K562 (cell line): ENCODE measurements around the gene CNNM3. TPM values are rescaled to one million over a fixed set of nuclear protein-coding genes. Genes with fewer than 3 reads are reported as not detected.

ENCODE experiments used
- ATAC-seq: fragments of 200-7000 bp; cut with Tn5 transposase; 3 replicates; pipeline ENCODE4 v1.9.1; 2020; ENCODE audit warnings: moderate library complexity
- BruUV-seq: library from RNA; stranded (reverse); fragments of 400-500 nt; replicated peaks from 2 replicates; lab custom pipeline; 2021; lab: Mats Ljungman, UMichigan
- CTCF ChIA-PET: fragments of 300-600 bp; formaldehyde crosslinking; extraction: SDS; loops from one replicate; lab custom pipeline; 2021; ENCODE audit warnings: low intra/inter-chr PET ratio; lab: Yijun Ruan, JAX
- POLR2A ChIA-PET: fragments of 300-600, 350-650 bp; sonication (Branson Sonifier 250); formaldehyde crosslinking; extraction: SDS; loops from one replicate; lab custom pipeline; 2021; ENCODE audit warnings: antibody characterized with exemption, inconsistent platforms; lab: Yijun Ruan, JAX
- DNase-seq, 4 experiments: peaks; one replicate each; pipeline versions ENCODE4 v3.0.0 to v3.0.0-alpha.2; 2011 to 2018; ENCODE audit warnings: low spot score in 3 of 4, mixed read lengths in 3 of 4; ENCODE audit errors: extremely low read depth in 1 of 4
- FAIRE-seq: peaks from 2 replicates; lab custom pipeline; 2011; peaks lifted over from hg19 to GRCh38; lab: Jason Lieb, UNC
- H2AFZ ChIP-seq: 2 replicates; pipeline ENCODE4 v1.6.0; 2011; ENCODE audit warnings: low read depth, low read length, control low read depth, inconsistent platforms
- H3K27ac ChIP-seq: fragments of 200-600 bp; 3 replicates; pipeline ENCODE4 v1.8.0; 2011; ENCODE audit warnings: low read depth, mild to moderate bottlenecking, control low read depth, inconsistent platforms, low read length, moderate library complexity, mixed read lengths; ENCODE audit errors: extremely low read depth
- H3K27me3 ChIP-seq, 2 experiments: fragments of 300-600 bp in 1 of 2; 2 replicates in 1 of 2; 3 replicates in 1 of 2; pipeline versions ENCODE4 v1.6.0 to v1.8.0; 2011; ENCODE audit warnings: inconsistent platforms in 2 of 2, low read length in 2 of 2, mild to moderate bottlenecking in 1 of 2, mixed read lengths in 1 of 2, moderate library complexity in 1 of 2; ENCODE audit not compliant: control insufficient read depth in 2 of 2, insufficient read depth in 2 of 2
- H3K36me3 ChIP-seq: fragments of 300-600 bp; 3 replicates; pipeline ENCODE4 v1.8.0; 2011; ENCODE audit warnings: mild to moderate bottlenecking, low read length, inconsistent platforms; ENCODE audit not compliant: control insufficient read depth, insufficient read depth
- H3K4me1 ChIP-seq, 2 experiments: fragments of 200-600 bp in 1 of 2; replicated peaks in 1 of 2; 2 replicates in 1 of 2; 3 replicates in 1 of 2; pipeline versions ENCODE4 v1.5.1 to v1.8.0; 2011; ENCODE audit warnings: inconsistent platforms in 2 of 2, low read length in 2 of 2, mild to moderate bottlenecking in 1 of 2, mixed read lengths in 1 of 2, moderate library complexity in 1 of 2; ENCODE audit not compliant: control insufficient read depth in 2 of 2, insufficient read depth in 2 of 2
- H3K4me2 ChIP-seq: 2 replicates; pipeline ENCODE4 v1.6.1; 2011; ENCODE audit warnings: low read length, control low read depth, inconsistent platforms, mixed read lengths; ENCODE audit not compliant: insufficient read depth
- H3K4me3 ChIP-seq: fragments of 200-600 bp; sonication (generic), shearing (Covaris generic); 2 replicates; pipeline ENCODE4 v1.5.1; 2016; ENCODE audit warnings: control low read depth, inconsistent platforms
- H3K79me2 ChIP-seq: fragments of 200-600 bp; 3 replicates; pipeline ENCODE4 v1.8.0; 2011; ENCODE audit warnings: low read length, inconsistent platforms; ENCODE audit not compliant: control insufficient read depth, insufficient read depth
- H3K9ac ChIP-seq, 2 experiments: 2 replicates each; pipeline versions ENCODE4 v1.6.0 to v1.6.1; 2011; ENCODE audit warnings: low read depth in 2 of 2, low read length in 2 of 2, control low read depth in 1 of 2, inconsistent platforms in 1 of 2, mild to moderate bottlenecking in 1 of 2, mixed read lengths in 1 of 2; ENCODE audit not compliant: insufficient read depth in 1 of 2
- H3K9me1 ChIP-seq: one replicate; pipeline ENCODE4 v1.6.0; 2011; ENCODE audit warnings: inconsistent platforms, mild to moderate bottlenecking, low read length, moderate library complexity; ENCODE audit not compliant: control insufficient read depth, insufficient read depth
- H3K9me3 ChIP-seq: replicated peaks from 2 replicates; pipeline ENCODE4 v1.5.1; 2011; ENCODE audit warnings: low read depth, low read length, inconsistent platforms; ENCODE audit not compliant: control insufficient read depth, insufficient read depth
- H4K20me1 ChIP-seq: replicated peaks from 2 replicates; pipeline ENCODE4 v1.6.1; 2011; ENCODE audit warnings: low read length, inconsistent platforms, mixed read lengths; ENCODE audit not compliant: control insufficient read depth, insufficient read depth
- ATF3 ChIP-seq, 2 experiments: fragments of 450-650 bp in 1 of 2; sonication (generic) in 1 of 2; formaldehyde crosslinking in 1 of 2; IDR thresholded peaks in 1 of 2; conservative IDR thresholded peaks in 1 of 2; 2 replicates each; pipeline versions ENCODE4 v1.6.1 to v1.8.1; 2016 to 2023; ENCODE audit warnings: mild to moderate bottlenecking in 2 of 2, moderate library complexity in 2 of 2, inconsistent platforms in 1 of 2, missing genetic modification reagents in 1 of 2
- BRD4 ChIP-seq: fragments of 200-600 bp; sonication (generic); IDR thresholded peaks from 2 replicates; pipeline ENCODE4 v1.6.1; 2017; ENCODE audit warnings: inconsistent platforms
- DNMT1 ChIP-seq: fragments of 450-650 bp; IDR thresholded peaks from 2 replicates; pipeline ENCODE4 v1.6.1; 2016; ENCODE audit warnings: antibody characterized with exemption, mild to moderate bottlenecking
- IRF2 ChIP-seq: sonication (generic); formaldehyde crosslinking; IDR thresholded peaks from 2 replicates; pipeline ENCODE4 v1.8.1; 2022; ENCODE audit warnings: mild to moderate bottlenecking, missing genetic modification reagents
- NKRF ChIP-seq: fragments of 450-650 bp; IDR thresholded peaks from 2 replicates; pipeline ENCODE4 v1.6.1; 2016; ENCODE audit warnings: borderline replicate concordance
- PHB2 ChIP-seq: fragments of 450-650 bp; IDR thresholded peaks from 2 replicates; pipeline ENCODE4 v1.6.1; 2017; ENCODE audit warnings: low read depth
- PTRF ChIP-seq: fragments of 450-650 bp; IDR thresholded peaks from 2 replicates; pipeline ENCODE4 v1.6.1; 2016; ENCODE audit warnings: mild to moderate bottlenecking, missing genetic modification characterization, missing compliant biosample characterization
- RAD51 ChIP-seq: fragments of 450-650 bp; IDR thresholded peaks from 2 replicates; pipeline ENCODE4 v1.7.1; 2016; ENCODE audit warnings: low read depth, mild to moderate bottlenecking, borderline replicate concordance
- TCF15 ChIP-seq: fragments of 250-450 bp; sonication (Bioruptor Pico); IDR thresholded peaks from 2 replicates; pipeline ENCODE4 v1.8.0; 2022; ENCODE audit warnings: moderate library complexity, mild to moderate bottlenecking, inconsistent platforms
- TSHZ1 ChIP-seq: fragments of 250-450 bp; sonication (Bioruptor Pico); IDR thresholded peaks from 2 replicates; pipeline ENCODE4 v1.4.0; 2020; ENCODE audit warnings: mild to moderate bottlenecking, moderate library complexity
- ZBTB34 ChIP-seq: fragments of 250-450 bp; sonication (Bioruptor Pico); IDR thresholded peaks from 2 replicates; pipeline ENCODE4 v1.8.0; 2021; ENCODE audit warnings: mild to moderate bottlenecking, moderate library complexity
- ZNF140 ChIP-seq: fragments of 250-450 bp; sonication (Bioruptor Pico); IDR thresholded peaks from 2 replicates; pipeline ENCODE4 v1.8.0; 2021; ENCODE audit warnings: moderate library complexity, mild to moderate bottlenecking, inconsistent platforms
- ZNF586 ChIP-seq: fragments of 450-650 bp; formaldehyde crosslinking; conservative IDR thresholded peaks from 2 replicates; pipeline ENCODE4 v1.4.0; 2020; ENCODE audit warnings: mild to moderate bottlenecking, moderate library complexity
- WGBS: fragments of 100-300 bp; shearing (Covaris generic); methylation state at CpG from one replicate; pipeline ENCODE4 v1.1.6; 2016; ENCODE audit warnings: low coverage, mixed read lengths; ENCODE audit not compliant: insufficient coverage; ENCODE audit errors: missing lambda C conversion rate; 5-methylcytosine and 5-hydroxymethylcytosine counted together
- in situ Hi-C: fragments of 300-500 bp; cut with MboI; formaldehyde crosslinking; loops from 4 replicates; pipeline ENCODE4 v1.15.0; 2018; ENCODE audit warnings: inconsistent platforms, mixed read lengths
- intact Hi-C: fragments of 100-400 bp; cut with micrococcal nuclease; formaldehyde crosslinking; loops from 2 replicates; pipeline ENCODE4 v1.14.2; 2022
- polyA plus RNA-seq, 8 experiments: library from polyadenylated mRNA; depleted of rRNA in 4 of 8; stranded (reverse) in 5 of 8; unstranded in 3 of 8; fragments of >200 nt; fragmentation: Nextera tagmentation in 2 of 8; fragmentation: Illumina TruSeq in 1 of 8; extraction: Ambion mirVana in 2 of 8; extraction: Trizol in 1 of 8; gene quantifications; 2 replicates each; pipeline versions ENCODE4 v1.2.1 to v1.2.3, GENCODE V29; 2011 to 2014; ENCODE audit warnings: inconsistent platforms in 1 of 8, missing spikeins in 1 of 8
- total RNA-seq, 7 experiments: library from RNA; depleted of rRNA in 6 of 7; stranded (reverse); fragments of >200 nt in 6 of 7; fragmentation: Illumina TruSeq in 2 of 7; extraction: Trizol in 2 of 7; gene quantifications; 2 replicates each; pipeline versions ENCODE4 v1.2.1 to v1.2.3, GENCODE V29; 2011 to 2021; ENCODE audit warnings: low replicate concordance in 1 of 7

Gene CNNM3
- total and polyA plus RNA-seq, 9 of the 15 experiments (the other 6 are each of a cell fraction or from before 2014, with no cell fraction given) = 1.4 to 16.9 (median 6.5) TPM

- TF ChIP-seq ZBTB34 (CRISPR knock-in tag) (no peak), NKRF (no peak), PHB2 (no peak), DNMT1 (no peak)
- TF ChIP-seq, all 486 proteins: peak for 0
Measured at GRCh38 chr2:96810783-96811192, 5.3 kb upstream of the CNNM3 start (continued).

GRCh38 chr2:96811917-96812316, 4.2 kb upstream of the CNNM3 start:
- CTCF ChIA-PET = no interaction called here
- WGBS = 65% methylated on average over 3 of the region's 3 CpGs
- Histone ChIP-seq H3K9ac (no peak overlapping the region), H3K9me3 (no peaks in the 10 kb centered on the region), H3K36me3 (no peaks in the 10 kb centered on the region), H3K4me3 (no peak overlapping the region), H2AFZ (no peak overlapping the region), H4K20me1 (0 out of 2 replicates have a peak, but pooled peaks cover 5% of the 10 kb centered on the region), H3K9me1 (peaks cover 5% of the 10 kb centered on the region), H3K4me2 (no peak overlapping the region), H3K27me3 (no peaks in the 10 kb centered on the region), H3K79me2 (peaks cover 1% of the 10 kb centered on the region), H3K27ac (no peak overlapping the region), H3K4me1 (peaks cover 13 to 34% of the 10 kb centered on the region in 2 experiments; a peak in 4 of 5 replicates)
- DNase-seq = no peak
- in situ Hi-C loops (no loop called here), intact Hi-C loops (no loop called here)
- BruUV-seq = no TSS peak
- no peak for FAIRE-seq
- POLR2A ChIA-PET = interaction anchor here (0.5 to 0.9 kb wide), 3 partner anchors 9 to 47 kb away, joined by 3 to 4 read pairs (median 3); no protein-coding TSS in a partner anchor
- ATAC-seq = no peak
- TF ChIP-seq PTRF (tag) = no peak
- no peak for TF ChIP-seq IRF2
- TF ChIP-seq BRD4 = no peak
- TF ChIP-seq TSHZ1 = no peak
- no peak for TF ChIP-seq ZNF140
- TF ChIP-seq TCF15 = no peak
- no peak for TF ChIP-seq ZNF586 (CRISPR knock-in tag)
- TF ChIP-seq ATF3 (IDR thresholded peaks at IDR 0.05) = no peak
- no peak for TF ChIP-seq ATF3 (CRISPR knock-in tag; conservative IDR thresholded peaks at IDR 0.05)
- no peak for TF ChIP-seq RAD51
